PC-9 (cell line): Measurements from ENCODE around the gene SFMBT2.

Experiments used
- CTCF ChIP-seq: fragments of 200-600 bp; sonication (generic); conservative IDR thresholded peaks from 2 replicates; pipeline ENCODE4 v1.6.1; 2017; ENCODE audit warnings: mixed run types, antibody characterized with exemption, mild to moderate bottlenecking, moderate library complexity
- EZH2 ChIP-seq: fragments of 200-600 bp; sonication (generic); IDR thresholded peaks from 2 replicates; pipeline ENCODE4 v1.8.0; 2017; ENCODE audit warnings: antibody characterized with exemption, low read depth

- TF ChIP-seq CTCF (no peak), EZH2 (no peak)
Measured at GRCh38 chr10:7359954-7360353, 50.9 kb downstream of the SFMBT2 start.
